Skeletal muscle satellite cell (primary cell): Measurements from ENCODE around the gene FKBP4.
A peak's percentile ranks its signal among the peaks of the same experiment; 100 is the strongest.

Experiments used
- H3K27me3 ChIP-seq: 2 replicates; pipeline ENCODE4 v1.7.0; 2013; ENCODE audit warnings: low read length; ENCODE audit not compliant: control insufficient read depth, insufficient read depth
- H3K36me3 ChIP-seq: 2 replicates; pipeline ENCODE4 v1.7.0; 2013; ENCODE audit warnings: mild to moderate bottlenecking, control low read depth, low read length; ENCODE audit not compliant: insufficient read depth
- H3K4me1 ChIP-seq: 2 replicates; pipeline ENCODE4 v1.7.0; 2013; ENCODE audit warnings: low read length; ENCODE audit not compliant: control insufficient read depth, insufficient read depth
- H3K4me2 ChIP-seq: 2 replicates; pipeline ENCODE4 v1.7.0; 2013; ENCODE audit warnings: mild to moderate bottlenecking, low read length
- H3K4me3 ChIP-seq: 2 replicates; pipeline ENCODE4 v1.7.0; 2013; ENCODE audit warnings: low read length
- H3K9ac ChIP-seq: 2 replicates; pipeline ENCODE4 v1.7.0; 2013; ENCODE audit warnings: mild to moderate bottlenecking, low read depth, low read length, moderate library complexity
- H3K9me3 ChIP-seq: replicated peaks from 2 replicates; pipeline ENCODE4 v1.7.0; 2013; ENCODE audit warnings: mild to moderate bottlenecking, control low read depth, low read length

FKBP4 gene

DNA sequence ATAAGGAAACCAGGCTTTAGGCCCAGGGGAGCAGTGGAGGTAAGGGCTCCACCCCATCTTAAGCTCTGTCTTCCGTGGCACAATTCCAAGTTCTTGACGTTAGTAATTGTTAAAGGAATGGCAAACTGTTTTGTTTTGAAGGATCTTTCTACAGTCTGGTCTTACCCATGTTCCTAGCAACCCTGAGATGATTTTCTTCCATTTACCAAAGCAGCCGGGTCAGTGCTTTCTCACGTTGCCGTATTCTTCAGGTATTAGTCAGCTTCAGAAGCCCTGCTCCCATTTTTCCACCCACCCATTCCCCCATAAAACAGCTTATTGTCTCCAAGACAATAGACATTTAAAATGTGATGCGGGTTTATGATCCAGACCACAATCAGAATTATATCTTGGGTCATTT lies 29.8 kb downstream of the FKBP4 start:
- H3K4me3 ChIP-seq, result no peak overlapping the region
- no peaks in the 10 kb centered on the region for H3K4me1 ChIP-seq
- no peaks in the 10 kb centered on the region for H3K27me3 ChIP-seq
- H3K9me3 ChIP-seq, result no peaks in the 10 kb centered on the region
- no peak overlapping the region for H3K9ac ChIP-seq
- no peak overlapping the region for H3K4me2 ChIP-seq
- H3K36me3 ChIP-seq, result peaks cover 66% of the 10 kb centered on the region

DNA sequence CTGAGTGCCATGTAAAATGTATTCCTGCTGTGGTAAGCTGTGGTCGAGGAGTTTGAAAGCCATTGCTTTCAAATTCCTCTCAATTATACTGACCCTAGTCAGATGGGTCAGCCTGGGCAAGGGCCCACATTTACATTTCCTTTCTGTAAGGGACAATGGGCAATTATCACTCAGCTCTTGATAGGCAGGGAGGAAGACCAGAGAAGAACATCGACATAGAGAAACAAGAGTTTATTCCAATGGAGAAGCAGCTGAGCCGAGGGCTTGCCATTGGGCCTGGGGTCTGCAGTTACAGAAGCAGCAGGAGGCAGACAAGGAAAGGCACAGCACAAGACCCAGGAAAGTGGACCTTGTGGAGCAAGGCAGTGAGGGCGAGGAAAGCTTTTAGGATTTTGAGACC lies 30.4 kb downstream of the FKBP4 start:
- Histone ChIP-seq H3K4me1 (no peaks in the 10 kb centered on the region), H3K4me2 (no peak overlapping the region), H3K27me3 (no peaks in the 10 kb centered on the region), H3K9ac (no peak overlapping the region), H3K9me3 (no peaks in the 10 kb centered on the region), H3K4me3 (no peak overlapping the region), H3K36me3 (peaks cover 62% of the 10 kb centered on the region)

DNA sequence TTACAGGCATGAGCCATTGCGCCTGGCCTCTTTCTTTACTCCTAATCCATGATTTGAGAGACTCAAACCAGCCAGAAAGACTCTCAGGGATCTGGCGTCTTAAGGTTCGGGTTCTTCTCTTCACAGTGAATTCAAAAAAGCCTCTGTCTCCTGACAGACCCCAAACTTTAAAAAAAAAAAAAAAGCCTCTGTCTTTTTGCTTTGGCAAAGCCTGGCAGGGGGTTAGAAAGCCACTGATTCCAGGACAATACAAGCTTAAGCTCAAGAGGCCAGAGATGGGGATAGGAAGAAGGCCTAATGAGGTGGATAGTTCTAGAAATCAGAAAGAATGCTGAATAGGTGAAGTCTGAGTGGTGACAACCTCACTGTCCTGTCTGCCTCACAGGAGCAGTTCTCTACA lies 31.3 kb downstream of the FKBP4 start:
- Histone ChIP-seq H3K4me3 (no peak overlapping the region), H3K36me3 (peaks cover 58% of the 10 kb centered on the region), H3K9me3 (no peaks in the 10 kb centered on the region), H3K27me3 (no peaks in the 10 kb centered on the region), H3K4me2 (no peak overlapping the region), H3K9ac (no peak overlapping the region), H3K4me1 (no peaks in the 10 kb centered on the region)

DNA sequence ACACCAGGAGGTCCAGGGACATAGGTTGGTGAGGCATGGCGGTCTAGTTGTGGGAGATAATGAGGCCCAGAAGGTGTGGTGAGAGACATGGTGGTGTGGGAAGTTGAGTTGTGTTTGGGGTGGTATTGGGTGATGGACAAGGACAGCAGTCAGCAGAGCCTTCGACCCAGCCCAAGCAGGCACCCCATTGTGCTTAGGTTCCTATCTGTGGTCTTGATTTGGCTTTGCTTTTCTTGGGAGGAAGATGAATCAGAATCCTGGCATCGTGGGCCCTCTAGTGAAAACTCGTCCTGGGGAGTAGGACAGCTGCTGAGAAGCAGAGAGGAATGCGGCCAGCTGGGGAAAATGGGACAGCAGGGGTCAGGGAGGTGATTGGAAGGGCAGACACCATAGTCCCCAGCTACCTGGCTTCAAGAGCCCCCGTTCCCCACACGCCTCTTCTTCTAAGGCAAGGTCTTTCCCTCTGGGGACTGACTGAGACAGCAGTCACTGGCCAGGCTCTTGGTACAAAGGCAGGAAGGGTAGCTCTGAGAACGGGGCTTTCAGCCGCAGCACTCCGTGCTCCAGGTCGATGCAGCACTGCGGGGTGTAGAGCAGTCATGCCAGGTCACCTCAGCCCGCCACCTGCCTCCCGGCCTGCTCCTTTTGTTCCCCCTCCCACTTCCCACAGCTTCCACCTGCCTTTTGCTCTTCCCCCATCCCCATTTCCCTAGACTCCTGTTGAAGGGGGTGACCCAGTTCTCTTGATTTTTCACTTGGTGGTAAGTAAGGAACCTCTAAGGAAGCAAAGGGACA lies 32.1 kb downstream of the FKBP4 start:
- no peak overlapping the region for H3K4me3 ChIP-seq
- H3K27me3 ChIP-seq, result no peaks in the 10 kb centered on the region
- no peak overlapping the region for H3K9ac ChIP-seq
- no peaks in the 10 kb centered on the region for H3K9me3 ChIP-seq
- H3K4me2 ChIP-seq, result no peak overlapping the region
- no peaks in the 10 kb centered on the region for H3K4me1 ChIP-seq
- H3K36me3 ChIP-seq, result peaks cover 51% of the 10 kb centered on the region

DNA sequence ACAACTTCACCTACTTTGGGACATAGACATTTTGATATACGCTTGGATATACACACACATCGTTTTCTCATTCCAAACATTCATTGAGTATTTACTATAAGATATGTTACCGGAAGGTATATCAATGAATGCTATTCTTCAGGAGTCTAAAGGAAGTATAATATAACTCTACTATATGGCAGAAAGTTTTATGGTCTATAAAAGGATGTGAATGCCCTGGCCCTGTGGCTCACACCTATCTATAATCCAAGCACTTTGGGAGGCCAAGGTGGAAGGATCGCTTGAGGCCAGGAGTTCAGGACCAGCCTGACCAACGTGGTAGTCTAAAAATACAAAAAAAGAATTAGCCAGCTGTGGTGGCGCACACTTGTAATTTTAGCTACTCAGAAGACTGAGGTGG lies 34.5 kb downstream of the FKBP4 start:
- Histone ChIP-seq H3K9ac (no peak overlapping the region), H3K4me2 (no peak overlapping the region), H3K36me3 (peaks cover 31% of the 10 kb centered on the region), H3K4me1 (peaks cover 9% of the 10 kb centered on the region), H3K27me3 (peaks cover under 1% of the 10 kb centered on the region), H3K9me3 (no peaks in the 10 kb centered on the region), H3K4me3 (no peak overlapping the region)

DNA sequence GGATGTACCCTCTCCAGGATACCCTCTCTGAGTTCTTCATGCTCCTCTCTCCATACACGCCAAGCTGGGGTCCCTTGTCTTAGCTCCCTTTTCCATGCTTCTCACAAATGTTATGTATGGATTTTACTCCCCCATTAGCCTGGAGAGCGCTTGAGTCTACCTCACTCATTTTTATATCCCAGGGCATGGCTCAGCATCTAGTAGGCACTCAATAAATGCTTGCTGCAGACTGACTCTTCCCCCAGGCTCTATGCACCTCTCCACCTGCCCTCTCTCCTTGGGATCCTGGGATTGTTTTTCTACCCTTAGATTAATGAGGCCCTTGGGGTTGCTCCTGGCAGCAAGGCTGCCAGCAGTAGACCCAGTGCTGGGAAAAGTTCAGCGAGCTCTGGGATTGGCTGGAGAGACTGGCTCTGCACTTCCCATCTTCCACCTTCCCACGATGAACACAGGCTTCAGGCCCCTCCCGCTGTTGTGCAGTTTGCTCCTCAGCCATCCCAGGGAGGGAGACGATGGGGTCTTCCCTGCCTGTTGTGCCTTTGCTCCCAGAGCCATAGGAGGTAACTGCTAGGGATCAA lies 37.9 kb downstream of the FKBP4 start:
- Histone ChIP-seq H3K36me3 (peaks cover 4% of the 10 kb centered on the region), H3K4me2 (no peak overlapping the region), H3K27me3 (peaks cover 8% of the 10 kb centered on the region), H3K9ac (no peak overlapping the region), H3K4me3 (no peak overlapping the region), H3K9me3 (no peaks in the 10 kb centered on the region), H3K4me1 (peaks cover 20% of the 10 kb centered on the region)

DNA sequence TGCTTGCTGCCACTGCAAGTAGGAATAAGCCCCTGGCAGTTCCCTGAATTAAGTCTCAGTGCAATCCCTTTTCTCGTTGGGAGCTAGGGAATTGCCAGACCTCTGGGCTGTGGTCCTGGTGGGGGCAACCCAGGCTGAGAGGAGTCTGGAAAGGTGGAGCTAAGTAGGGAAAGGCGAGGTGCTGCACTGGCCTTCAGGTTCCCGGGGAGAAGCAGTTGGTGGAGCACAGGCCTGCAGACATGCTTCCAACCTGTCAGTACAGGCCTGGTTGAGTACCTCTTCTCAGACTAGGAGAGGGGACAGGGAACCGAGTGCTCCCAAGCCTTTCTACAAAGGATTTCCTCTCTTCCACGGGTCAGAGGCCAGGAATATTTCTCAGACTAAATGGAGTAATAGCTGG lies 38.6 kb downstream of the FKBP4 start:
- Histone ChIP-seq H3K27me3 (peaks cover 8% of the 10 kb centered on the region), H3K9me3 (no peaks in the 10 kb centered on the region), H3K4me1 (peaks cover 20% of the 10 kb centered on the region), H3K9ac (no peak overlapping the region), H3K4me2 (no peak overlapping the region), H3K36me3 (no peaks in the 10 kb centered on the region), H3K4me3 (no peak overlapping the region)

DNA sequence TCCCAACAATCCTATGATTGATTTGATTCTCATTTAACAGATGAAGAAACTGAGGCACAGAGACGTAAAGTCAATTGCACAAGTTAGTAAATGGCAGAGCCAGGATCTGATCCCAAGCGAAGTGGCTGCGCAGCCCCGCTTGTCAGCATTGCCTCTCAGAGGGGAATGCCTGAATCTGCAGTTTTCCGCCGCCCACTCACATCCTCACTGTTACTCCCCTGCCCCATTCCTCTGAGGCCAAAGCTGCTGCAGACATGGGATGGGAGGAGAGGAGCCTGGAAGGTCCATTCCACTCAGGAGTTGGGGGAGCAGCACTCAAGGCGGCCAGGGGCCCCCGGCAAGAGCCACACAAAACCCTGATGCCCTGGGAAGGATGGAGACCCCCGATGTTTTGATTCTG lies 39.0 kb downstream of the FKBP4 start:
- H3K36me3 ChIP-seq, result no peaks in the 10 kb centered on the region
- H3K4me3 ChIP-seq, result no peak overlapping the region
- no peak overlapping the region for H3K9ac ChIP-seq
- H3K4me2 ChIP-seq, result no peak overlapping the region
- H3K4me1 ChIP-seq, result peaks cover 20% of the 10 kb centered on the region
- H3K27me3 ChIP-seq, result peaks cover 8% of the 10 kb centered on the region
- no peaks in the 10 kb centered on the region for H3K9me3 ChIP-seq

DNA sequence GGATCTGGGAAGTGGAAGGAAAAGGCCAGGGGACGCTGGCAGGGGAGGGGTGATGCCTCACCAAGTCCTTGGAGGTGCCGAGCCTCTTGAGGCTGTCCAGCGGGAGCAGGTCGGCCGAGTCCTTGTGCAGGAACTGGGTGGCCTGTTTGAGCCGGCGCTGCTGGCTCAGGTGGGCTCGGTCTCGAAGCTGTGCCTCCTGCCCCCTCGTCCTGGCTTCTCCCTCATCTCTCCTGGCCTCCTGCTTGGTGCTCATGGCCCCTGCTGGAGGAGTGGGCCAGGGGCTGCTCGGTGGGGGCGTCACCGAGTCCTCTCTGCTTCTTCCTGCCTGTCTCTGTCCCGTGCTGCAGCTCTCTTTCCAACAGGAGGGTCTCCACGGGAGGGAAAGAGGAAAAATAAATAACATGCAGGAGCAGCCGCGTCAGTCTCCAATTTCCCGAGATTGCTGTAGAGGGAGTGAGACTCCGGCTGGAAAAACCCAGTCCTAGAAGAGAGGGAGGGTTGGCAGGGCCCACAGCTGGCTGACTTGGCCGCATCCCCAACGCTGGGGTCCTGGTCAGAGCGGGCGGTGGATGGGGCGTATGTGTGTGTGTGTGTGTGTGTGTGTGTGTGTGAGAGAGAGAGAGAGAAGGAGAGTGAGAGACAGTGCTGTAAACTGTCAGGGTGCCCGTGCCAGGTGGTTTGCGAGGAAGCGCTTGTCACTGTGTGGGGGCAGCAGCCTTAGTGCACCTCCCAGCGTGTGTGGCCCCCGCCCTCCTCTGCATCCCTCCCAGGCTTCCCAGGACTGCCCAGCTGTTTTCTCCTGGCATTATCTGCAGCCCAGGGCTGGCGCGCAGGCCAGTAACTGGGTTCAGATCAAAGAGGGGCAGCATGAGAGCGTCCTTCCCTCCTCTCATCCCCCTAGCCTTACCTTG lies 40.1 kb downstream of the FKBP4 start, which contains the start of gene NRIP2:
Gene NRIP2 (minus strand): TSS at position 455 of the 911 bp plus-strand sequence. CDS start 52 bp downstream, at position 403.
- peaks cover 20% of the 10 kb centered on the region for H3K4me1 ChIP-seq
- peaks cover 8% of the 10 kb centered on the region for H3K27me3 ChIP-seq
- no peak within 1 kb of the TSS for H3K4me3 ChIP-seq
- H3K36me3 ChIP-seq, result no peaks in the 10 kb centered on the region
- H3K4me2 ChIP-seq, result peak within 1 kb of the TSS; percentile 60
- H3K9ac ChIP-seq, result no peak within 1 kb of the TSS
- no peaks in the 10 kb centered on the region for H3K9me3 ChIP-seq

DNA sequence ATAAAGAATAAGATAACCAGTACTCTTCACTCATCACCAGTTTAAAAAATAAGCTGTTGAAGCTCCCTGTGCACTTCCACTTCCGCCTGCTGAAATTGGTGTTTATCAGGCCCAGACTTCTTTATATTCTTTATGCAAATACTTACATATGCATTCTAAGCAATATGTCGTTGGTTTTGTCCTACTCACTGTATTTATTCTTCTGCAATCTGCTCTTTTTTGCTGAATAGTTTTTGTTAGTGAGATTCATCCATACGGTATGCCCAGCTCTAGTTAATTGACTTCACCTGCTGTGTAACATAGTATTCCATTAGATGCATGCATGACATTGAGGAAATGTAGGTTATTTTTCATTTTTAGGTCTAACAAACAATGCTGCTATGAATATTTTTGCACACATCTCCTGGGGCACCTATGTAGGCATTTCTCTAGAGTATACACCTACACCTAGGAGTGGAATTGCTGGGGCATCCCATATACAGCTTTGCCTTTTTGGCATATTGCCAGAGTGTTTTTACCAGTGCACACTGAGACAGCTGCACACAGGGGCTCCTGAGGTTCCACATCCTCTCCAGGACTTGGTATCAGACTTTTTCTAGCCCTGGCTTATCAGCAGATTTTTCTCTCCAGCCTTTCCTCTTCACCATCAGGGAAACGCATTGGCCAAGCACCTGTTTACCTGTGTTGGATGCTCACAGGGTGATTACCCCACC lies 41.1 kb downstream of the FKBP4 start:
- peaks cover 20% of the 10 kb centered on the region for H3K4me1 ChIP-seq
- no peaks in the 10 kb centered on the region for H3K36me3 ChIP-seq
- H3K4me2 ChIP-seq, result no peak overlapping the region
- no peak overlapping the region for H3K9ac ChIP-seq
- peaks cover 8% of the 10 kb centered on the region for H3K27me3 ChIP-seq
- no peak overlapping the region for H3K4me3 ChIP-seq
- H3K9me3 ChIP-seq, result no peaks in the 10 kb centered on the region

DNA sequence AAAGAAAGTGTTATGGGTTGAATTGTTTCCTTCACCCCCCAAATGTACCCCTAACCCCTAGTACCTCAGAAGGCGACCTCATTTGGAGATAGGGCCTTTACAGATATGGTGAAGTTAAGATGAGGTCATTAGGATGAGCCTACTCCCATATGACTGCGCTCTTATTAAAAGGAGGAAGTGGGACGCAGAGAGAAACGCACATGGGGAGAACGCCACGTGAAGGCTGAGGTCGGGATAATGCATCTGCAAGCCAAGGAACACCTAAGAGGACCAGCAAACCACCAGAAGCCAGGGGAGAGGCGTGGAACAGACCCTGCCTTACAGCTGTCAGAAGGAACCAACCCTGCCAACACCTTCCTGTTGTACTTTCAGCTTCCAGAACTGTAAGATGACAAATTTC lies 41.8 kb downstream of the FKBP4 start:
- Histone ChIP-seq H3K9ac (no peak overlapping the region), H3K36me3 (no peaks in the 10 kb centered on the region), H3K9me3 (no peaks in the 10 kb centered on the region), H3K4me2 (no peak overlapping the region), H3K27me3 (peaks cover 8% of the 10 kb centered on the region), H3K4me3 (no peak overlapping the region), H3K4me1 (peaks cover 20% of the 10 kb centered on the region)
